ENCODE measurements around the gene THAP8. TPM values are rescaled to one million over a fixed set of nuclear protein-coding genes. Genes with fewer than 3 reads are reported as not detected.

Gene THAP8
- total RNA-seq, 1 experiment from 2014 or later = 5.4 TPM

DNA sequence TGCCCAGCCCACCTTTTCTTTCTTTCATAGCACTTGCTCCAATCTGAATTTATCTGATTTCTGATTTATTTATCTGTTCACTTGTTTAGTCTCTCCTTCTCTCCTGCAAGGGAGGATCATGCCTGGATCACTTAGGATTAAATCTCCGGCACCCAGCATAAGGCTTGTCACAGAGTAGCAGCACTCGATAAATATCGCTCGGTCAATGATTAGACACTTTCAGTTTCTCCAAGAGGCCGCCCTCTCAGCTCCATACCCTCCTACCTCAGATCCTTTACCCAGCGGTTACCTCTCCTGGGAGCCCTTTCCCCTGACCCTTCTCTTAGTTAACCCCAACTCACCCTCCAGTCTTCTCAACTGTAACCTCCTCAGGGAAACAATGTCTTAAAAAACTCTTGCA is 22.8 kb downstream of the THAP8 start:
- Mint-ChIP-seq H3K27ac (peak overlapping the region in 1 of 3 experiments; percentile 30; a peak in 1 of 7 replicates), H3K9me3 (no peaks in the 10 kb centered on the region; a peak in 2 of 5 replicates), H3K27me3 (ENCODE audit: low read depth) (peaks cover 12% of the 10 kb centered on the region), H3K4me3 (peak overlapping the region; percentile 35 to 43), H3K36me3 (ENCODE audit: insufficient read depth in 1 of 3, low read depth in 3 of 3) (peaks cover 0 to 19% (median 16%) of the 10 kb centered on the region in 3 experiments; a peak in 4 of 7 replicates), H3K4me1 (peaks cover 4 to 7% of the 10 kb centered on the region in 2 experiments; a peak in 3 of 4 replicates)
- Histone ChIP-seq H2BK12ac (ENCODE audit: insufficient read length, low read depth, low read length) (no peak overlapping the region), H2AFZ (ENCODE audit: low read length) (no peak overlapping the region), H2AK5ac (ENCODE audit: insufficient read length, low read length) (no peak overlapping the region), H3K56ac (ENCODE audit: insufficient read length, low read depth, low read length) (no peak overlapping the region), H3K14ac (ENCODE audit: insufficient read depth, low read length) (no peak overlapping the region), H3K79me1 (ENCODE audit: insufficient read depth, low read depth, low read length, poor library complexity, severe bottlenecking) (no peaks in the 10 kb centered on the region), H3K9ac (ENCODE audit: extremely low read depth, insufficient read length, low read length) (no peak overlapping the region), H2BK5ac (ENCODE audit: insufficient read length, low read length) (no peak overlapping the region), H3K9me3 (ENCODE audit: control insufficient read depth, low read depth, low read length) (no peaks in the 10 kb centered on the region), H3K23ac (ENCODE audit: insufficient read length, low read depth, low read length) (no peak overlapping the region), H3K27ac (ENCODE audit: insufficient read length, low read depth, low read length) (no peak overlapping the region), H4K91ac (ENCODE audit: insufficient read length, low read depth, low read length) (no peak overlapping the region), H2BK120ac (ENCODE audit: low read depth, low read length, poor library complexity, severe bottlenecking) (no peak overlapping the region), H3K23me2 (ENCODE audit: insufficient read length, low read depth, low read length, poor library complexity, severe bottlenecking) (peaks cover 12% of the 10 kb centered on the region), H3K4me1 (ENCODE audit: insufficient read depth, low read length) (no peaks in the 10 kb centered on the region; the same call in 1 of the 2 replicates), H4K20me1 (ENCODE audit: control insufficient read depth, insufficient read depth, insufficient read length) (no peaks in the 10 kb centered on the region), H3T11ph (ENCODE audit: low read length) (no peak overlapping the region), H2BK20ac (ENCODE audit: low read depth, low read length, poor library complexity, severe bottlenecking) (no peak overlapping the region), H3K18ac (ENCODE audit: insufficient read length, low read depth, low read length) (no peak overlapping the region), H3K4me2 (ENCODE audit: insufficient read depth, insufficient read length, low read length) (no peak overlapping the region), H3K79me2 (ENCODE audit: insufficient read depth, low read length) (no peaks in the 10 kb centered on the region), H4K5ac (ENCODE audit: insufficient read length, low read depth, low read length) (no peak overlapping the region), H4K8ac (replicated peaks; ENCODE audit: insufficient read length, low read depth, low read length) (no peak overlapping the region), H3K27me3 (ENCODE audit: insufficient read depth, low read length) (no peaks in the 10 kb centered on the region), H3K4ac (ENCODE audit: low read depth, low read length) (no peak overlapping the region), H2BK15ac (ENCODE audit: low read depth, low read length) (no peak overlapping the region)
- TF ChIP-seq, protein P1, sequence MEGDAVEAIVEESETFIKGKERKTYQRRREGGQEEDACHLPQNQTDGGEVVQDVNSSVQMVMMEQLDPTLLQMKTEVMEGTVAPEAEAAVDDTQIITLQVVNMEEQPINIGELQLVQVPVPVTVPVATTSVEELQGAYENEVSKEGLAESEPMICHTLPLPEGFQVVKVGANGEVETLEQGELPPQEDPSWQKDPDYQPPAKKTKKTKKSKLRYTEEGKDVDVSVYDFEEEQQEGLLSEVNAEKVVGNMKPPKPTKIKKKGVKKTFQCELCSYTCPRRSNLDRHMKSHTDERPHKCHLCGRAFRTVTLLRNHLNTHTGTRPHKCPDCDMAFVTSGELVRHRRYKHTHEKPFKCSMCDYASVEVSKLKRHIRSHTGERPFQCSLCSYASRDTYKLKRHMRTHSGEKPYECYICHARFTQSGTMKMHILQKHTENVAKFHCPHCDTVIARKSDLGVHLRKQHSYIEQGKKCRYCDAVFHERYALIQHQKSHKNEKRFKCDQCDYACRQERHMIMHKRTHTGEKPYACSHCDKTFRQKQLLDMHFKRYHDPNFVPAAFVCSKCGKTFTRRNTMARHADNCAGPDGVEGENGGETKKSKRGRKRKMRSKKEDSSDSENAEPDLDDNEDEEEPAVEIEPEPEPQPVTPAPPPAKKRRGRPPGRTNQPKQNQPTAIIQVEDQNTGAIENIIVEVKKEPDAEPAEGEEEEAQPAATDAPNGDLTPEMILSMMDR (conservative IDR thresholded peaks at IDR 0.05) = no peak
- no CpG with 5 or more reads among the region's 6 CpGs for WGBS (ENCODE audit: extremely low coverage, insufficient read length, low lambda C conversion rate)
- DNase-seq = no peak
